DND-41 (cell line): ENCODE measurements around the gene CRTC3.
A peak's percentile ranks its signal among the peaks of the same experiment; 100 is the strongest.

Experiments used
- ATAC-seq: fragments of 200-7000 bp; cut with Tn5 transposase; 3 replicates; pipeline ENCODE4 v1.9.1; 2021; ENCODE audit warnings: low read depth; ENCODE audit not compliant: insufficient read depth
- DNase-seq: peaks from one replicate; pipeline ENCODE4 v3.0.0-alpha.2; 2020
- H2AFZ ChIP-seq: 2 replicates; pipeline ENCODE4 v1.6.0; 2012; ENCODE audit warnings: low read depth, low read length
- H3K27ac ChIP-seq: 2 replicates; pipeline ENCODE4 v1.5.1; 2012; ENCODE audit warnings: low read length, inconsistent platforms
- H3K27me3 ChIP-seq: fragments of 200-600 bp; sonication (generic); 2 replicates; pipeline ENCODE4 v1.6.0; 2012; ENCODE audit warnings: low read length, mild to moderate bottlenecking, inconsistent platforms; ENCODE audit not compliant: insufficient read depth, poor library complexity
- H3K36me3 ChIP-seq: 2 replicates; pipeline ENCODE4 v1.5.1; 2012; ENCODE audit warnings: low read length, inconsistent platforms; ENCODE audit not compliant: insufficient read depth
- H3K4me1 ChIP-seq: 2 replicates; pipeline ENCODE4 v1.5.1; 2012; ENCODE audit warnings: mild to moderate bottlenecking, low read length; ENCODE audit not compliant: insufficient read depth
- H3K4me2 ChIP-seq: 2 replicates; pipeline ENCODE4 v1.6.0; 2012; ENCODE audit warnings: mild to moderate bottlenecking, moderate library complexity, low read length, inconsistent platforms; ENCODE audit not compliant: insufficient read depth
- H3K4me3 ChIP-seq, 2 experiments: fragments of 200-600 bp in 1 of 2; shearing (Covaris generic) in 1 of 2; 2 replicates each; pipeline ENCODE4 v1.5.1; 2012 to 2016; ENCODE audit warnings: inconsistent platforms in 2 of 2, low read length in 2 of 2, mild to moderate bottlenecking in 2 of 2, low read depth in 1 of 2, moderate library complexity in 1 of 2
- H3K79me2 ChIP-seq: 2 replicates; pipeline ENCODE4 v1.6.0; 2012; ENCODE audit warnings: low read length, inconsistent platforms; ENCODE audit not compliant: insufficient read depth
- H3K9ac ChIP-seq: 2 replicates; pipeline ENCODE4 v1.6.0; 2012; ENCODE audit warnings: low read depth, mild to moderate bottlenecking, inconsistent platforms, low read length, moderate library complexity
- H3K9me3 ChIP-seq: 2 replicates; pipeline ENCODE4 v1.5.1; 2012; ENCODE audit warnings: low read length, moderate library complexity, mild to moderate bottlenecking, inconsistent platforms; ENCODE audit not compliant: insufficient read depth, severe bottlenecking
- H4K20me1 ChIP-seq: 2 replicates; pipeline ENCODE4 v1.6.0; 2012; ENCODE audit warnings: low read length; ENCODE audit not compliant: insufficient read depth
- CTCF ChIP-seq: IDR thresholded peaks from 2 replicates; pipeline ENCODE4 v1.5.1; 2012; ENCODE audit warnings: borderline replicate concordance, low read length, moderate library complexity, mild to moderate bottlenecking; ENCODE audit not compliant: poor library complexity, severe bottlenecking; ENCODE audit errors: extremely low read depth
- EZH2 ChIP-seq: IDR thresholded peaks from 3 replicates; pipeline ENCODE4 v1.6.1; 2012; ENCODE audit warnings: borderline replicate concordance, low read depth, mild to moderate bottlenecking, moderate library complexity, low read length, inconsistent platforms; ENCODE audit not compliant: severe bottlenecking

Gene CRTC3

GRCh38 chr15:90637693-90638092 is 108.0 kb downstream of the CRTC3 start:
- H3K27me3 ChIP-seq, result no peaks in the 10 kb centered on the region

GRCh38 chr15:90638201-90638691 is 108.5 kb downstream of the CRTC3 start:
- Histone ChIP-seq H4K20me1 (no peaks in the 10 kb centered on the region), H2AFZ (no peak overlapping the region), H3K4me2 (no peak overlapping the region), H3K27me3 (no peaks in the 10 kb centered on the region), H3K36me3 (peaks cover 48% of the 10 kb centered on the region), H3K9me3 (no peaks in the 10 kb centered on the region), H3K9ac (no peak overlapping the region), H3K4me1 (no peaks in the 10 kb centered on the region), H3K79me2 (no peaks in the 10 kb centered on the region), H3K27ac (no peak overlapping the region), H3K4me3 (no peak overlapping the region)
- DNase-seq, result no peak
- TF ChIP-seq EZH2 (no peak), CTCF (no peak)
- ATAC-seq, result no peak

More at GRCh38 chr15:90637693-90638092, 108.0 kb downstream of the CRTC3 start:
- no peaks in the 10 kb centered on the region for H3K79me2 ChIP-seq
- TF ChIP-seq CTCF (no peak), EZH2 (no peak)
- peaks cover 42% of the 10 kb centered on the region for H3K36me3 ChIP-seq
- DNase-seq (no peak), ATAC-seq (no peak)
- no peak overlapping the region for H2AFZ ChIP-seq
- no peak overlapping the region for H3K4me3 ChIP-seq
- no peak overlapping the region for H3K4me2 ChIP-seq
- H3K27ac ChIP-seq, result no peak overlapping the region
- no peaks in the 10 kb centered on the region for H3K9me3 ChIP-seq
- H4K20me1 ChIP-seq, result no peaks in the 10 kb centered on the region
- H3K9ac ChIP-seq, result no peak overlapping the region
- no peaks in the 10 kb centered on the region for H3K4me1 ChIP-seq

DNA sequence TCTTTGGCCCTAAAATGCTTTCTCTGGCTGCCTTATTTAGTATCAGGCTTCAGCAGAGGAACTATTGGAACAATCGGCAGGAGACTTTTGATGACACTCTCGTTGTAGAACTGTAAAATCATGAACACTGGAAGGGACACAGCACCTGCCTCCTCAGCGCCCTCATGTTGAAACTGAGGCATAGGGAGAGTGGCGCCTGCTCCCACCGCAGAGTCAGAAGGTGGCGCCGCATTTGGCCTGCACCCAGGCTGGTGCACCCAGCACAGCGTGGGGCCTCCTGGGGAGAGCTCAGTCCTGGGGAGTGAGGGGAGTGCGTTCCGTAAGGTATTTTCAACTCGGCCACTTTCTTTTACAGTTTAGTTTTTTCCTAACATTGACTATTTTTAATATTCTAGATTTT is 109.2 kb downstream of the CRTC3 start:
- H3K9ac ChIP-seq, result no peak overlapping the region
- peaks cover 48% of the 10 kb centered on the region for H3K36me3 ChIP-seq
- H3K4me3 ChIP-seq, result no peak overlapping the region
- no peaks in the 10 kb centered on the region for H3K9me3 ChIP-seq
- H3K79me2 ChIP-seq, result no peaks in the 10 kb centered on the region
- TF ChIP-seq CTCF (peak; percentile 12), EZH2 (no peak)
- H2AFZ ChIP-seq, result no peak overlapping the region
- no peaks in the 10 kb centered on the region for H4K20me1 ChIP-seq
- ATAC-seq (no peak), DNase-seq (no peak)
- H3K4me2 ChIP-seq, result no peak overlapping the region
- H3K27ac ChIP-seq, result no peak overlapping the region
- H3K4me1 ChIP-seq, result no peaks in the 10 kb centered on the region
- H3K27me3 ChIP-seq, result no peaks in the 10 kb centered on the region

DNA sequence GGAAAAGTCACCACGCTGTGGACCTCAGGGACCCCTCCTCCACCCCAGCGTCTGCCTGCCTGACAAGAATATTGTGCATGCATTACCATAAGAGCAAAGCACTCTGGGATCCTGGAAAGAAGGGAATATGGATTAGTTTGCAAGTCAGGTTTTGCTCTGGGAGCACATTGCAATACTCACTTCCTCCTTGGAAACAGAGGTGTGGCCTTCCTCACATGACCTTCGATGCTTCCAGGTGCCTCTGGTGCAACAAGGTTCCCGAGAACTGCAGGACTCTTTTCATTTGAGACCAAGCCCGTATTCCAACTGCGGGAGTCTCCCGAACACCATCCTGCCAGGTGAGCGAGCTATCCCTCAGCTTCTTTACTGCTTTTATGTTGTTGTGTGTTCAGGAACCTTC is 111.1 kb downstream of the CRTC3 start:
- no peaks in the 10 kb centered on the region for H3K4me1 ChIP-seq
- no peak overlapping the region for H3K9ac ChIP-seq
- no peaks in the 10 kb centered on the region for H4K20me1 ChIP-seq
- no peak for TF ChIP-seq EZH2
- TF ChIP-seq CTCF, result no peak
- H3K27ac ChIP-seq, result no peak overlapping the region
- H3K4me3 ChIP-seq, result no peak overlapping the region
- peaks cover 38% of the 10 kb centered on the region for H3K36me3 ChIP-seq
- no peaks in the 10 kb centered on the region for H3K27me3 ChIP-seq
- H3K4me2 ChIP-seq, result no peak overlapping the region
- no peaks in the 10 kb centered on the region for H3K79me2 ChIP-seq
- no peak overlapping the region for H2AFZ ChIP-seq
- ATAC-seq, result no peak
- DNase-seq, result no peak
- H3K9me3 ChIP-seq, result no peaks in the 10 kb centered on the region
